ENCODE data around the gene FAM13A.

Gene FAM13A

DNA sequence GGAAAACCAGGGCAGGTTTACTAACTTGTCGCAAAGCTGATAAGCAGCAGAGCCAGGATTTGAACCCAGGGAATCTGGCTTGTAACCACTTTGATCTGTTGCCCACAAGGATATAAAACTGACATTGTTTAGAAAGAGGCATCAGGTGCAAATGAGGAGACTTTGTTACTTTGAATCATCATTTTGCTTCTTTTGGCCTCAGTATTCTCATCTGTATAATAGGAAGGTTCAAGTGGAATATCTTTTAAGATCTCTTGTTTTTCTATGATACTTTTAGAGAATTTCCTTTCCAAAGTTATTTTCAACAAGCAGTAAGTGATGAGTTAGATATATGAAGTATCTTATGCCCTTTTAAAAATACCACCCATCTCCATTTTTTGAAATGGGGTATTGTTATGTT, 301.5 kb downstream of the FAM13A start:
- H3K27ac ChIP-seq = no peak overlapping the region
- TF ChIP-seq, protein P1, sequence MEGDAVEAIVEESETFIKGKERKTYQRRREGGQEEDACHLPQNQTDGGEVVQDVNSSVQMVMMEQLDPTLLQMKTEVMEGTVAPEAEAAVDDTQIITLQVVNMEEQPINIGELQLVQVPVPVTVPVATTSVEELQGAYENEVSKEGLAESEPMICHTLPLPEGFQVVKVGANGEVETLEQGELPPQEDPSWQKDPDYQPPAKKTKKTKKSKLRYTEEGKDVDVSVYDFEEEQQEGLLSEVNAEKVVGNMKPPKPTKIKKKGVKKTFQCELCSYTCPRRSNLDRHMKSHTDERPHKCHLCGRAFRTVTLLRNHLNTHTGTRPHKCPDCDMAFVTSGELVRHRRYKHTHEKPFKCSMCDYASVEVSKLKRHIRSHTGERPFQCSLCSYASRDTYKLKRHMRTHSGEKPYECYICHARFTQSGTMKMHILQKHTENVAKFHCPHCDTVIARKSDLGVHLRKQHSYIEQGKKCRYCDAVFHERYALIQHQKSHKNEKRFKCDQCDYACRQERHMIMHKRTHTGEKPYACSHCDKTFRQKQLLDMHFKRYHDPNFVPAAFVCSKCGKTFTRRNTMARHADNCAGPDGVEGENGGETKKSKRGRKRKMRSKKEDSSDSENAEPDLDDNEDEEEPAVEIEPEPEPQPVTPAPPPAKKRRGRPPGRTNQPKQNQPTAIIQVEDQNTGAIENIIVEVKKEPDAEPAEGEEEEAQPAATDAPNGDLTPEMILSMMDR (IDR thresholded peaks at IDR 0.05) = no peak
- no peak for TF ChIP-seq ZFX (IDR thresholded peaks at IDR 0.05; ENCODE audit: borderline replicate concordance)

DNA sequence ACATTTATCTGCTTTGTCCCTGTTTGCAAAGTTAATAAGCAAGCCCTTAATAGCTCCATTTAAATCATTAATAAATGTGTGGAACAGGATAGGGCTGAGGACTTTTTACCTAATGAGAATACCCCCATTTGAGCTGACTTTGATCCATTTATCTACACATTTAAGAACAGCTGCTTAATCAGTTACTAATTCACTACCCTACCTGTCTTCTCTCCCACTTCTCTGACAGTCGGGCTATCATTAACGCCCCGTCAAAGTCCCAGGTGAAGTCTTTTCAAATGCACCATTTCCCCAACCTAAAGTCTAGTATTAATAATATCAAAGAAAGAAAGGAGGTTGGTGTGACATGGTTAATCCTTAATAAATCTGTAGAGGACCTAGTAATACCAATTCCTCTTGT, 302.2 kb downstream of the FAM13A start:
- no peak overlapping the region for H3K27ac ChIP-seq
- TF ChIP-seq, protein P1 (IDR thresholded peaks at IDR 0.05) = no peak
- no peak for TF ChIP-seq ZFX (IDR thresholded peaks at IDR 0.05; ENCODE audit: borderline replicate concordance)

DNA sequence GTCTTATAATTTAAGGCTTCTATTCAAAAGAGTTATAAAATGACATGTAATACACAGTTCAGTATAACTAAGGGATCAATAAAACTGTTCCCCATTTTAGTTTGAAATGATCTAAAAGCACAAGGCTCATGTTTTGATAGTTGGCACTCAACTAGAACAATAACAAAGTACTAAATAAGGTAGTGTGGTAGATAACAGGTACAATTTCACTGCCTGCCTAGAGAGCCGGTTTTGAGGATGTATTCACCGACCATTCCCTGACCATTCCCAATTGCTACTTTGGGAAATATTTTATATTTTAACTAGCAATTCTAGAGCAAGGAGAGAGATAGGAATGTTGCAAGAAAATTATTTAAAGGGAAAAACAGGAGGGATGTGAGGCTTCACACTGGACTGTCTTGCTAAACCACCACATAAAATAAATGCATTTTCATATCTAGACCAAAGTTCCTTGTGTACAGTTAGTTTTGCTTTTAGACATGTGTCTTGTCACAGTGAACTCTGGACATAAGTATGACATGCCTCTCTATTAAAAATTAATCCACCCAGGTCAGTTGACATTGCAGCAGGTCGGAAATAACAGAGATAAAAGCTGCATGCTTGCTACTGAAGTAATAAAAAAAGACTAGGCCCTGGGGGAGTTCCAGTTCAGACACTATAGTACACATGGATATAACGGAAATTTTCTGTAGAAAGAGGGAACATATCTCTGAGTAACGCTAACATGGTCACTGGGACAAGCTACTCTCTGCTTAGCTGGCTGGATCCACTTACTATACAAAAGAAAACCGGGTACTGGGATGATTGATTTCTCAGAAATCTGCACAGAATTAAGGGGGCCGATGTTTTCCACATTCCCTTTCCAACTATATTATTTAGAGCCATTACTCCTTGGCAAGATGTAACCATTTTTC, 303.1 kb downstream of the FAM13A start:
- H3K27ac ChIP-seq = no peak overlapping the region
- no peak for TF ChIP-seq ZFX (IDR thresholded peaks at IDR 0.05; ENCODE audit: borderline replicate concordance)
- TF ChIP-seq, protein P1 (IDR thresholded peaks at IDR 0.05) = no peak

DNA sequence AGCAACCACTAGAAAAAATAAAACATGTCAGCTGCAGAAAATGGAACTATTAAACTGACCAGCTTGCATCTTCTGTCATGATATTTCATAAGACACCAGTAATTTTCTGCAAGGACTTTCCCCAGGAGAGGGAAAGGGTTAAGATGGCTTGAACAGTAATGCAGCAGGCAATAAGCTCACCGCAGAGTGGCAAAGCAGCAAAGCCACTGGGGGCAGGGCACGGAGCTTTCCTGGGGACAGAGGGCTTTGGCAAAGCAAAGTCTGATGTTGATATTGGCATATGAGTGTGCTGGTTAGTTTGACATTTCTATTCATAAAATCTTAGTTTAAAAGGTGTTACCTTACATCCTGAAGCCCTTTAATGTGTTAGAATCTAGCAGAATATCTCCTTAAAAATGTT, 304.2 kb downstream of the FAM13A start:
- H3K27ac ChIP-seq = no peak overlapping the region

DNA sequence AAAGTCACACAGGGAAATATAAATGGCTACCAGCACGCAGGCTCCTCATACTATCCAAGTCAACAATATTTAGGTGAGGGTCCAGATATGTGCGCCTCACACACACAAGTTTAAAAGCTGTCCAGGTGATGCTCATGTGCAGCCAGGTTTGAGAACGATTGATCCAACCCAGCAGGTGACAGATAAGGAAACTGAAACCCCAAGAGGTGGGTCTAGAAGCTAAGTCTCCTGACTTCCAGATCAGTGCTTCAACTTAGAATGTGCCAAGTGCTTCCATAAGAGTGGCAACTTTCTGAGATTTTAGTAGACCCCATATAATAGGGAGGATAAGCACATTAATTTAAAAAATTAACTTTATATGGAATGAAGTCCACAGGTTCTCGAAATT, 304.9 kb downstream of the FAM13A start:
- TF ChIP-seq, protein P1 (IDR thresholded peaks at IDR 0.05) = no peak
- TF ChIP-seq ZFX (IDR thresholded peaks at IDR 0.05; ENCODE audit: borderline replicate concordance) = no peak
- H3K27ac ChIP-seq = no peak overlapping the region

More for the DNA sequence above, 304.2 kb downstream of the FAM13A start:
- no peak for TF ChIP-seq ZFX (IDR thresholded peaks at IDR 0.05; ENCODE audit: borderline replicate concordance)
- TF ChIP-seq, protein P1 (IDR thresholded peaks at IDR 0.05) = no peak

DNA sequence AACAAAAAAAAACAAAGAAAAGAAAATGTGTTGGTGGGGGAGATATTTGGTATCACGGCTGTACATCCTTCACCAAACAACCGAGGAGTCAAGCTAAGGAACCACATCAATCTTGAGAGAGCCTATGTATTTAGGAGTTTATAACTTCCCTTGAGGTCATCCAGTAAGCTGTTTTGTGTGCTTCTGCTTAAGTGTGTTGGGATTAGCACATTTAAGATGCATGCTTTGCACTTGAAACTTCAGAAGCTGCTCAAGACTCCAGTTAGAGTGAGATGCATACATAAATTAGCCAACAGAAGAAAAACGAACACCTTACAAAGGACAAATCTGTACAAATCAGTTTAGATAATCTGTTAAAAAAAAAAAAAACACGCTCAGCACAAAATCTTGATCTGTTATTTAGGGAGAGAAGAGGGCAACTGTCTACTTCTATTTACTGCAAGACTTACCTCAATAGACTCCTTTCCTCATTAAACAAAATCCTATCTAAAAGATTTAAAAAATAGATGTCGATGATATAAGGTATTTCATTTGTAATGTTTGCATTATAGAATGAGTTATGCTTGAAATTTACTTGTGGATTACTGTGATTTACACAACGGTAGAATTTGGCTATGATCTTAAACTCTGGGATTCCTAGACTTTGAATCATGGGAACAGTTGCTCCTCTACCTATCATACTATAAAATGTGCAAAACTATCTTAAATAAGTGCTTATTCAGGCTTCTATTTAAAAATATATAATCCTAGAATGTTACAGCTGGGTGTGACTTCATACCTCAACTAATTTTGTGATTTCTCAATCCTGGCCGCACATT, 305.5 kb downstream of the FAM13A start:
- H3K27ac ChIP-seq = no peak overlapping the region
- TF ChIP-seq, protein P1 (IDR thresholded peaks at IDR 0.05) = no peak
- no peak for TF ChIP-seq ZFX (IDR thresholded peaks at IDR 0.05; ENCODE audit: borderline replicate concordance)
